H9 (cell line): ENCODE results near the gene PRKACB. TPM values are rescaled to one million over a fixed set of nuclear protein-coding genes. Genes with fewer than 3 reads are reported as not detected.

Experiments used
- DNase-seq: peaks from one replicate; pipeline ENCODE4 v3.0.0-alpha.2; 2017
- H2AFZ ChIP-seq: one replicate; pipeline ENCODE4 v1.6.1; 2013; ENCODE audit warnings: mild to moderate bottlenecking, low read length, control low read depth, moderate library complexity
- H2AK5ac ChIP-seq: 2 replicates; pipeline ENCODE4 v1.6.1; 2013; ENCODE audit warnings: low read length, control low read depth, mixed read lengths; ENCODE audit not compliant: insufficient read length
- H2BK120ac ChIP-seq: one replicate; pipeline ENCODE4 v1.6.1; 2013; ENCODE audit warnings: low read depth, mild to moderate bottlenecking, low read length, control low read depth, inconsistent platforms; ENCODE audit not compliant: poor library complexity, severe bottlenecking
- H2BK12ac ChIP-seq: 2 replicates; pipeline ENCODE4 v1.6.1; 2013; ENCODE audit warnings: low read length, control low read depth, mixed read lengths, low read depth; ENCODE audit not compliant: insufficient read length
- H2BK15ac ChIP-seq: 2 replicates; pipeline ENCODE4 v1.6.1; 2013; ENCODE audit warnings: low read depth, low read length, control low read depth
- H2BK20ac ChIP-seq: one replicate; pipeline ENCODE4 v1.6.1; 2013; ENCODE audit warnings: low read depth, mild to moderate bottlenecking, low read length, control low read depth, inconsistent platforms; ENCODE audit not compliant: poor library complexity, severe bottlenecking
- H2BK5ac ChIP-seq: 2 replicates; pipeline ENCODE4 v1.6.1; 2013; ENCODE audit warnings: low read length, control low read depth, mixed read lengths; ENCODE audit not compliant: insufficient read length
- H3K14ac ChIP-seq: 2 replicates; pipeline ENCODE4 v1.6.1; 2013; ENCODE audit warnings: low read length, control low read depth; ENCODE audit not compliant: insufficient read depth
- H3K18ac ChIP-seq: 2 replicates; pipeline ENCODE4 v1.6.1; 2013; ENCODE audit warnings: low read depth, mild to moderate bottlenecking, mixed read lengths, low read length, control low read depth; ENCODE audit not compliant: insufficient read length
- H3K23ac ChIP-seq: 2 replicates; pipeline ENCODE4 v1.6.1; 2013; ENCODE audit warnings: low read length, control low read depth, mixed read lengths, low read depth; ENCODE audit not compliant: insufficient read length
- H3K23me2 ChIP-seq: 2 replicates; pipeline ENCODE4 v1.6.1; 2013; ENCODE audit warnings: low read depth, mild to moderate bottlenecking, mixed read lengths, low read length, control low read depth; ENCODE audit not compliant: insufficient read length, poor library complexity, severe bottlenecking
- H3K27ac ChIP-seq: 2 replicates; pipeline ENCODE4 v1.5.1; 2013; ENCODE audit warnings: low read length, control low read depth, mixed read lengths, low read depth; ENCODE audit not compliant: insufficient read length
- H3K27me3 ChIP-seq: 2 replicates; pipeline ENCODE4 v1.6.1; 2013; ENCODE audit warnings: low read length, control low read depth, inconsistent platforms; ENCODE audit not compliant: insufficient read depth
- H3K4ac ChIP-seq: 2 replicates; pipeline ENCODE4 v1.6.1; 2013; ENCODE audit warnings: low read depth, mild to moderate bottlenecking, control low read depth, inconsistent platforms, low read length, moderate library complexity
- H3K4me1 ChIP-seq: 2 replicates; pipeline ENCODE4 v1.6.1; 2013; ENCODE audit warnings: low read length, control low read depth, inconsistent platforms; ENCODE audit not compliant: insufficient read depth
- H3K4me2 ChIP-seq: 2 replicates; pipeline ENCODE4 v1.6.1; 2013; ENCODE audit warnings: low read length, control low read depth, mixed read lengths; ENCODE audit not compliant: insufficient read length, insufficient read depth
- H3K56ac ChIP-seq: 2 replicates; pipeline ENCODE4 v1.6.1; 2013; ENCODE audit warnings: low read depth, mild to moderate bottlenecking, mixed read lengths, low read length, control low read depth; ENCODE audit not compliant: insufficient read length
- H3K79me1 ChIP-seq: 2 replicates; pipeline ENCODE4 v1.6.1; 2013; ENCODE audit warnings: low read depth, mild to moderate bottlenecking, moderate library complexity, low read length, control low read depth, inconsistent platforms; ENCODE audit not compliant: insufficient read depth, poor library complexity, severe bottlenecking
- H3K79me2 ChIP-seq: 2 replicates; pipeline ENCODE4 v1.6.1; 2013; ENCODE audit warnings: low read length, control low read depth, inconsistent platforms; ENCODE audit not compliant: insufficient read depth
- H3K9ac ChIP-seq: 2 replicates; pipeline ENCODE4 v1.6.1; 2013; ENCODE audit warnings: low read length, control low read depth, mixed read lengths; ENCODE audit not compliant: insufficient read length; ENCODE audit errors: extremely low read depth
- H3K9me3 ChIP-seq: one replicate; pipeline ENCODE4 v1.6.1; 2013; ENCODE audit warnings: low read depth, low read length, inconsistent platforms; ENCODE audit not compliant: control insufficient read depth
- H3T11ph ChIP-seq: one replicate; pipeline ENCODE4 v1.6.1; 2013; ENCODE audit warnings: mild to moderate bottlenecking, low read length, control low read depth, inconsistent platforms
- H4K20me1 ChIP-seq: one replicate; pipeline ENCODE4 v1.6.1; 2013; ENCODE audit not compliant: control insufficient read depth, insufficient read length, insufficient read depth
- H4K5ac ChIP-seq: 2 replicates; pipeline ENCODE4 v1.6.1; 2013; ENCODE audit warnings: low read depth, mild to moderate bottlenecking, mixed read lengths, low read length, control low read depth; ENCODE audit not compliant: insufficient read length
- H4K8ac ChIP-seq: replicated peaks from 2 replicates; pipeline ENCODE4 v1.6.1; 2013; ENCODE audit warnings: low read length, control low read depth, mixed read lengths, low read depth; ENCODE audit not compliant: insufficient read length
- H4K91ac ChIP-seq: 2 replicates; pipeline ENCODE4 v1.6.1; 2013; ENCODE audit warnings: low read depth, mild to moderate bottlenecking, moderate library complexity, mixed read lengths, low read length, control low read depth; ENCODE audit not compliant: insufficient read length
- H3K27ac Mint-ChIP-seq, 3 experiments: 2 replicates in 2 of 3; 3 replicates in 1 of 3; pipeline ENCODE4 v1.8.0; 2020 to 2021; ENCODE audit warnings: mixed read lengths in 3 of 3, mild to moderate bottlenecking in 1 of 3, moderate library complexity in 1 of 3
- H3K27me3 Mint-ChIP-seq: 2 replicates; pipeline ENCODE4 v1.8.0; 2021; ENCODE audit warnings: low read depth, mild to moderate bottlenecking, moderate library complexity, mixed read lengths
- H3K36me3 Mint-ChIP-seq, 3 experiments: 2 replicates in 2 of 3; 3 replicates in 1 of 3; pipeline ENCODE4 v1.8.0; 2020 to 2021; ENCODE audit warnings: low read depth in 3 of 3, mixed read lengths in 3 of 3; ENCODE audit not compliant: insufficient read depth in 1 of 3
- H3K4me1 Mint-ChIP-seq, 2 experiments: 2 replicates each; pipeline ENCODE4 v1.8.0; 2020; ENCODE audit warnings: mixed read lengths in 2 of 2
- H3K4me3 Mint-ChIP-seq, 2 experiments: 2 replicates in 1 of 2; 3 replicates in 1 of 2; pipeline ENCODE4 v1.8.0; 2020 to 2021; ENCODE audit warnings: mild to moderate bottlenecking in 2 of 2, mixed read lengths in 2 of 2, moderate library complexity in 1 of 2
- H3K9me3 Mint-ChIP-seq, 2 experiments: 2 replicates in 1 of 2; 3 replicates in 1 of 2; pipeline ENCODE4 v1.8.0; 2020; ENCODE audit warnings: mild to moderate bottlenecking in 2 of 2, mixed read lengths in 2 of 2, moderate library complexity in 1 of 2
- WGBS: extraction: QIAGEN DNeasy Blood & Tissue Kit; methylation state at CpG from one replicate; pipeline ENCODE4 v1.1.7; 2013; ENCODE audit warnings: missing lambda C conversion rate, low lambda C conversion rate, mixed read lengths; ENCODE audit not compliant: insufficient read length; ENCODE audit errors: extremely low coverage; 5-methylcytosine and 5-hydroxymethylcytosine counted together
- total RNA-seq: library from RNA; stranded (reverse); gene quantifications from 2 replicates; pipeline ENCODE4 v1.2.1, GENCODE V29; 2021
- TF ChIP-seq, protein P1 (sequence below): fragments of 200-600 bp; sonication (generic); conservative IDR thresholded peaks from 3 replicates; pipeline ENCODE4 v1.8.0; 2021; ENCODE audit warnings: antibody characterized with exemption, mild to moderate bottlenecking

Gene PRKACB
- total RNA-seq, 1 experiment from 2014 or later: 20.7 TPM

- H3K4me1 Mint-ChIP-seq: peaks cover 8 to 13% of the 10 kb centered on the region in 2 experiments
- Histone ChIP-seq H4K20me1 (no peaks in the 10 kb centered on the region), H2AK5ac (no peak overlapping the region), H4K91ac (no peak overlapping the region), H3K9ac (no peak overlapping the region), H3K27ac (no peak overlapping the region), H3T11ph (no peak overlapping the region), H2BK15ac (no peak overlapping the region), H2BK20ac (no peak overlapping the region), H3K4me1 (no peaks in the 10 kb centered on the region), H3K14ac (no peak overlapping the region), H3K4ac (no peak overlapping the region), H4K5ac (no peak overlapping the region), H2BK120ac (no peak overlapping the region), H3K18ac (no peak overlapping the region), H3K79me2 (no peaks in the 10 kb centered on the region), H3K23me2 (no peaks in the 10 kb centered on the region), H3K9me3 (no peaks in the 10 kb centered on the region), H2BK5ac (no peak overlapping the region), H2BK12ac (no peak overlapping the region), H3K27me3 (no peaks in the 10 kb centered on the region), H3K79me1 (no peaks in the 10 kb centered on the region), H4K8ac (no peak overlapping the region), H3K4me2 (no peak overlapping the region), H2AFZ (no peak overlapping the region), H3K23ac (no peak overlapping the region), H3K56ac (no peak overlapping the region)
- no peak overlapping the region for H3K4me3 Mint-ChIP-seq
- H3K9me3 Mint-ChIP-seq: no peaks in the 10 kb centered on the region
- DNase-seq: no peak
- H3K27ac Mint-ChIP-seq: no peak overlapping the region
- WGBS: no CpG with 5 or more reads among the region's 1 CpG
- H3K36me3 Mint-ChIP-seq: no peaks in the 10 kb centered on the region
- TF ChIP-seq, protein P1, sequence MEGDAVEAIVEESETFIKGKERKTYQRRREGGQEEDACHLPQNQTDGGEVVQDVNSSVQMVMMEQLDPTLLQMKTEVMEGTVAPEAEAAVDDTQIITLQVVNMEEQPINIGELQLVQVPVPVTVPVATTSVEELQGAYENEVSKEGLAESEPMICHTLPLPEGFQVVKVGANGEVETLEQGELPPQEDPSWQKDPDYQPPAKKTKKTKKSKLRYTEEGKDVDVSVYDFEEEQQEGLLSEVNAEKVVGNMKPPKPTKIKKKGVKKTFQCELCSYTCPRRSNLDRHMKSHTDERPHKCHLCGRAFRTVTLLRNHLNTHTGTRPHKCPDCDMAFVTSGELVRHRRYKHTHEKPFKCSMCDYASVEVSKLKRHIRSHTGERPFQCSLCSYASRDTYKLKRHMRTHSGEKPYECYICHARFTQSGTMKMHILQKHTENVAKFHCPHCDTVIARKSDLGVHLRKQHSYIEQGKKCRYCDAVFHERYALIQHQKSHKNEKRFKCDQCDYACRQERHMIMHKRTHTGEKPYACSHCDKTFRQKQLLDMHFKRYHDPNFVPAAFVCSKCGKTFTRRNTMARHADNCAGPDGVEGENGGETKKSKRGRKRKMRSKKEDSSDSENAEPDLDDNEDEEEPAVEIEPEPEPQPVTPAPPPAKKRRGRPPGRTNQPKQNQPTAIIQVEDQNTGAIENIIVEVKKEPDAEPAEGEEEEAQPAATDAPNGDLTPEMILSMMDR: no peak
- H3K27me3 Mint-ChIP-seq: no peaks in the 10 kb centered on the region
These were observed 26.2 kb upstream of the PRKACB start for GRCh38 chr1:84117868-84118267.
